ENCODE results near the gene CFL2.
"Not testable (repeated sequence)": the region's sequence is repeated elsewhere in the genome, so short reads cannot be mapped to it uniquely, and the experiment has no call there.

Gene CFL2

DNA sequence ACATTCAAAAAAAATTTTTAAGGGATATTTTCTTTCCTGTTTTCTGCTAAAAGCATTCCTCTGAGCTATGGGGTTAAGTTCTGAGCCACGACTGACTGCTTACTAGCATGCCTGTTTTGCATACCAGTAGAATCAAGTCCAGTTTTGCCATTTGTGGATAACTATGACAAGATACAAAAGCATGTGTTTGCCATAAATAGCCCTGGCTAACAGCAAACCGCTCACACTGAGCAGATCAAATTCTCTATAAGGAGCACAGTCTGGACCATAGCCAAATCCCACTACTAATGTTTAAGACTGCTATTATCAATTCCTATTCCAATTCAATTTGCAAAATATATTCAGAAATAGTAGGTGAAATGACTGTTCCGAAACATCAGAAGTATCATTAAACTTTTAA is 3.2 kb downstream of the CFL2 start:
- DNase-seq = peak; percentile 82

DNA sequence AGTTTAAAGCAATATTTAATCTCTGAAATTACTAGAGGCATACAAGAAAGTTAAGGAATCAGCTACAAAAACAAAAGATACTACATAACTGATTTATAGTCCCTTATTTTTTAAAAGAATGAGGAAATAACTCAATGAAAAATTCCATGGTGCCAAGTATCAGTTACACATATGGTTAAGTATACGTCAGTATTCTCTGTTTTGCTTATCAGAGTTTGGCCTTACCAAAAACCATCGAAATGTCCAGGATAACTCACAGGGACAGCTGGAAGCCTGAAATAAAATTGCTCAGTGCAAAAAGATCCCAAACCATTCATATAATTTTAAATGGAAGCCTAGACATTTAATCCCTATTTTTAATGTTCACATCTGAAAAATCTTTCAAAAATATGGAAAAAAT is 3.6 kb downstream of the CFL2 start:
- no peak for DNase-seq

- no peak for DNase-seq
Measured at GRCh38 chr14:34710006-34710405, 4.4 kb downstream of the CFL2 start.

GRCh38 chr14:34707722-34708121 is 6.7 kb downstream of the CFL2 start:
- no peak for DNase-seq

- DNase-seq = no peak
Measured at GRCh38 chr14:34701808-34702207, 12.6 kb downstream of the CFL2 start.

- no peak for DNase-seq
Measured at GRCh38 chr14:34700622-34701130, 13.7 kb downstream of the CFL2 start.

- DNase-seq = peak; percentile 56
Measured at GRCh38 chr14:34699873-34700621, 14.3 kb downstream of the CFL2 start.

DNA sequence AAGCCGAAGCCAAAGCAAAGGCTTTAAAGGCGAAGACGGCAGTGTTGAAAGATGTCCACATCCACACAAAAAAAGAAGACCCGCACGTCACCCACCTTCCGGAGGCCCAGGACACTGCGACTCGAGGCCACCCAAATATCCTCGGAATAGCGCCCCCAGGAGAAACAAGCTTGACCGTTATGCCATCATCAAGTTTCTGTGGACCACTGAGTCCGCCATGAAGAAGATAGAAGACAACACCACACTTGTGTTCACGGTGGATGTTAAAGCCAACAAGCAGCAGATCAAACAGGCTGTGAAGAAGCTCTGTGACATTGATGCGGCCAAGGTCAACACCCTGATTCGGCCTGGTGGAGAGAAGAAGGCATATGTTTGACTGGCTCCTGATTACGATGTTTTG is 20.2 kb downstream of the CFL2 start:
- not testable (repeated sequence) for DNase-seq

DNA sequence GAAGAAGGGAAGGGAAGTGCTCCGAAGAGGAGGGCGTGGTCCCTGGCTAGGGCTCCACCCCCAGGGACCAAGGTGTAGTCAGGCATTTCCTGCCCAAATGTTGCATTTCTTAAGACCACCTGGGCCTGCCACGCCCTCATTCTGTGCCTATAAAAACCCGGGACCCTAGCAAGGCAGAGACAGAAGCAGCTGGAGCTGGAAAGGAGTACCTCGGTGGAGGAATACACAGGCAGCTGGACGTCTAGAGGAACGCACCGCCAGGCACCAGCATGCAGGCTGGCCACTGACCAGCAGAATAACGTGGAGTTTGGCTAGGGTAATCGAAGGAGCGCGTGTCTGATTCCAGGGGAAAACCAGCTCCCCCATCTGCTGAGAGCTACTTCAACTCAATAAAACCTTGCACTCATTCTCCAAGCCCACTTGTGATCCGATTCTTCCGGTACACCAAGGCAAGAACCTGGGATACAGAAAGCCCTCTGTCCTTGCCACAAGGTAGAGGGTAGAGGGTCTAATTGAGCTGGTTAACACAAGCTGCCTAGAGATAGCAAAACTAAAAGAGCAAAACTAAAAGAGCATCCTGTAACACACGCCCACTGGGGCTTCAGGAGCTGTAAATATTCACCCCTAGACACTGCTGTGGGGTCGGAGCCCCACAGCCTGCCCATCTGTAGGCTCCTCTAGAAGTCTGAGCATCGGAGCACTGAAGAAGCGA is 21.0 kb downstream of the CFL2 start:
- DNase-seq = no peak

DNA sequence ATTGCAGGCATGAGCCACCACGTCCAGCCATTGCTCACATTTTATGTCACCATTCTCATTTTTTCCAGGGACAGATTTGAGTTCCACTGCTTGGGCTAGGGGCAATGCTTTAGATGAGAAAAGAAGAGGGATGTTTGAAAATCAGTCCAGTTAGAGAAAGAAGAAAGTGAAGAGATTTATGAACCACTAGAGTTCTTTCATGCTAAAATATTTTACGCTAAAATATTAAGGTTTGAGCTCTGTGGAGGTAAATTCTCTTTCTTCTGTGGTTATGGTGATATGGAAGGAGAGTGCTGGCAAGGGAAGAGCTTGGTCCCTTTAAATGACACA is 21.5 kb downstream of the CFL2 start:
- DNase-seq = no peak

DNA sequence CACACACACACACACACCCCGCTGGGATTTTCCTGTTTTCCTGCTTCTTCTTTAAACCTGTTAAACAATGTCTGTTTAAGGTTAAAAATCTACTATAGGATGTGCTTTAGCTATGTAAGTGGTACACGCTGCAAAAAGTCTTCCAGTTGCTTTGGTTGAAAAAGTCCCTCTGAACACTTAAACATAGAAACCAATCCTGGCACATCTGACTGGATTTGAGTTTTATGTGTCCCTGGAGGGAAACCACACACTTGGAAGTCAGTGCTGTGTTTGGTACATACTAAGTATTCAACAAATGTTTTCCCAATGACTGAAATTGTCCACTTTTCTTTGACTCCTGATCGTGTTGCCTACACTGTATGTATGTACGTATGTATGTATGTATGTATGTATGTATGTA is 22.0 kb downstream of the CFL2 start:
- no peak for DNase-seq

GRCh38 chr14:34691206-34691605 is 23.2 kb downstream of the CFL2 start:
- DNase-seq = no peak

DNA sequence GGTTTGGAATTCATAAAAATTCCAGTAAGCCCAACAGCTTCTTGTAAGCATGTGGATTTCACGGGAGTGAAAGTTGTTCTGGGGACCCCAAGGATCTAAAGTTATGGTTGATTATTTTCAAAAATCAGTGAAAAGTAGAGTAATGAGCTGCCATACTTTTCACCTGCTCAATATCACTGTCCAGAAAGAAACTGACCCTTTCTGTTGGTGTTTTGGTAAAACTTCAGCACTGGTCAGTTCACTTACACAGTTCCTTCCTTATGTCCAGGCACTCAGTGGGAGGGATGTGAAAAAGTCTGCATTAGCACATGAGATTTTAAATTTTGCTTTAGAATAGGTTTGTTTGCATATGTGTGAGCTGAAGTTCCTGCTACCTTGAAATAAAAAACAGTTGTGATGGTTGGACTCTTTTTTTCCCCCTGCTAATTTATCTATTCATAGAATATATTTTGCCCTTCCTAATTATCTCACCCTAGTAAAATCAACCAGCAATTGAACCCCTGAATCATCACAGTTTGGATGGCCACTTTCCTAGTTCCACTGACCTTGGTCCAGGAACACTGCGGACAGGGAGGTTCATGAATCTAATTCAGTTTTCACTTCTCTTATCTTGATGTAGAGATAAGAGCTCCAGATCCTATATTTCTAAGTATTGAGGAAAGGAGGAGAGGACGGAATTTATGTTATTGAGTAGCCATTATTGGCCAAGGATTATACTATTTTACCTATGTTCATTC is 25.8 kb downstream of the CFL2 start:
- no peak for DNase-seq

DNA sequence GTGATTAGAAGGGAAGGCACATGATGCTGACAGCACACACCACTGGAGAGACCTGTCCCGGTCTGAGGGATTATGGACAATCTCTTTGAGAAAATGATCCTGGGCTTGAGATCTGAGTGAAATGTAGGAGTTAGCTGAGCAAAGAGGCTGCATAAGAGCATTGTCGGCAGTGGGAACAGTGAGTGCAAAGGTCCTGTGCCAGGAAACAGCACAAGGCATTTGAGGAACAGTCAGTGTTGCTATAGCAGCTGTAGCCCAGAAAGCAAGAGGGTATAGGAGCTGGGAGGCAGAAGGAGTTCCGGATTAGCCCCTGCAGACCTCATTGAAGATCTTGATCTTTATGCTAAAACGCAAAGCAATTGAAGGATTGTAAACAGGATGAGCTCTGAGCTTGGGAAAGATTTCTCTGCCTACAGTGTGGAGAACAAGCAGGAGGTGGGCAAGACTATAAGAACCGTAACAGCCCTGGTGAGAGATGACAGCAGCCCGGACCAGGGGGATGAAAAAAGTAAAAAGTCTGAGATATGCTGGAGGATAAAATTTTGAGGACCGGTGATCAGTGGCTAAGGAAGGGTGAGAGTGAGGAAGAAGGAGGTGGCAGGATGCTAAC is 28.5 kb downstream of the CFL2 start:
- DNase-seq = no peak

- no peak for DNase-seq
Measured at GRCh38 chr14:34684578-34684977, 29.8 kb downstream of the CFL2 start.

- no peak for DNase-seq
Measured at GRCh38 chr14:34682787-34683321, 31.5 kb downstream of the CFL2 start.

- DNase-seq = no peak
Measured at GRCh38 chr14:34680806-34681479, 33.5 kb downstream of the CFL2 start.

- no peak for DNase-seq
Measured at GRCh38 chr14:34678735-34679134, 35.7 kb downstream of the CFL2 start.

- DNase-seq = no peak
Measured at GRCh38 chr14:34678306-34678705, 36.1 kb downstream of the CFL2 start.

- no peak for DNase-seq
Measured at GRCh38 chr14:34676516-34677211, 37.7 kb downstream of the CFL2 start.

GRCh38 chr14:34673702-34674101 is 40.7 kb downstream of the CFL2 start:
- no peak for DNase-seq

DNA sequence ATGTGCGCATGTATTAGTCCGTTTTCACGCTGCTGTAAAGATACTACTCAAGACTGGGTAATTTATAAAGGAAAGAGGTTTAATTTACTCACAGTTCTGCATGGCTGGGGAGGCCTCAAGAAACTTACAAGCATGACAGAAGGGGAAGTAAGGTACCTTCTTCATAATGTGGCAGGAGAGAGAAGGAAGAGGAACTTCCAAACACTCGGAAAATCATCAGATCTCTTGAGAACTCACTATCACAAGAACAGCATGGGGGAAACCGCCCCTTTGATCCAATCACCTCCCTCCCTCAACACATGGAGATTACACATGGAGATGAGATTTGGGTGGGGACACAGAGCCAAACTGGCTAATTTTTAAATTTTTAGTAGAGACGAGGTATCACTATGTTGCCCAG is 42.7 kb downstream of the CFL2 start:
- no peak for DNase-seq

Data from amniotic stem cell (primary cell).